Activated CD4-positive, alpha-beta T cell treated with anti-CD3 and anti-CD28 coated beads, Interleukin-2, amount 10 ng/mL, durations not matched to agents 7 days and 5 days (primary cell): ENCODE data around the gene CXCL10. TPM values are rescaled to one million over a fixed set of nuclear protein-coding genes. Genes with fewer than 3 reads are reported as not detected.
A peak's percentile ranks its signal among the peaks of the same experiment; 100 is the strongest.

Experiments used
- CTCF ChIA-PET: fragments of 350-600 bp; sonication (Branson Sonifier 250); formaldehyde crosslinking; loops from one replicate; lab custom pipeline; 2021; ENCODE audit warnings: antibody characterized with exemption; lab: Charles Lee
- POLR2A ChIA-PET: fragments of 350-600 bp; sonication (Branson Sonifier 250); formaldehyde crosslinking; loops from one replicate; lab custom pipeline; 2021; ENCODE audit warnings: antibody characterized with exemption; lab: Charles Lee
- DNase-seq: peaks from one replicate; pipeline ENCODE4 v3.0.0-alpha.2; 2020
- H3K27ac Mint-ChIP-seq: one replicate; pipeline ENCODE4 v1.8.0; 2021; ENCODE audit warnings: mild to moderate bottlenecking, moderate library complexity, mixed read lengths
- H3K27me3 Mint-ChIP-seq: one replicate; pipeline ENCODE4 v1.8.0; 2021; ENCODE audit warnings: mixed read lengths
- H3K36me3 Mint-ChIP-seq: one replicate; pipeline ENCODE4 v1.8.0; 2021; ENCODE audit warnings: low read depth, mixed read lengths
- H3K4me1 Mint-ChIP-seq: one replicate; pipeline ENCODE4 v1.8.0; 2021; ENCODE audit warnings: mixed read lengths
- H3K4me3 Mint-ChIP-seq: one replicate; pipeline ENCODE4 v1.8.0; 2021; ENCODE audit warnings: mild to moderate bottlenecking, moderate library complexity, mixed read lengths
- H3K9me3 Mint-ChIP-seq: one replicate; pipeline ENCODE4 v1.8.0; 2021; ENCODE audit warnings: mixed read lengths
- total RNA-seq, 2 experiments: library from RNA; stranded (reverse); gene quantifications; one replicate each; pipeline ENCODE4 v1.2.3, GENCODE V29; 2021

The CXCL10 gene
- under 1 TPM; 0.27 to 0.40 TPM for total RNA-seq

DNA sequence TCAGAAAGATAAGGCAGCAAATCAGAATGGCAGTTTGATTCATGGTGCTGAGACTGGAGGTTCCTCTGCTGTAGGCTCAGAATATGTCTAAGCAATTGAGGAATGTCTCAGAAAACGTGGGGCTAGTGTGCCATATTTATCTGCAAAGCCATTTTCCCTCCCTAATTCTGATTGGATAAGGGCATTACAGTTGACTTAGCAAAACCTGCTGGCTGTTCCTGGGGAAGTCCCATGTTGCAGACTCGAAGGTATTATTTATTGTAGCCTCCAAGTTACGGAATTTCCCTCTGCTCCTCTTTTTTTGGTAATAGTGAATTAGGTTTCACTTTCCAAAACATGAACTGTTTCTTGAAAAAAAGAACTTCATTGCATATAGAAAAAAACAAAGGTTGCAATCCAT, at the start of gene CXCL10:
CXCL10 (minus strand) TSS at position 109 of the 400 bp plus-strand sequence; CDS start at position 43, 66 bp downstream.
- no peak within 1 kb of the TSS for H3K27ac Mint-ChIP-seq
- peaks cover 31% of the 10 kb centered on the region for H3K4me1 Mint-ChIP-seq
- H3K27me3 Mint-ChIP-seq = no peaks in the 10 kb centered on the region
- DNase-seq = no peak
- no peak within 1 kb of the TSS for H3K4me3 Mint-ChIP-seq
- ChIA-PET POLR2A (no interaction called here), CTCF (interaction anchor here (1.2 to 1.8 kb wide), 2 partner anchors 27 to 40 kb away, joined by 3 to 5 read pairs; no protein-coding TSS in a partner anchor)
- H3K36me3 Mint-ChIP-seq = no peaks in the 10 kb centered on the region
- no peaks in the 10 kb centered on the region for H3K9me3 Mint-ChIP-seq

DNA sequence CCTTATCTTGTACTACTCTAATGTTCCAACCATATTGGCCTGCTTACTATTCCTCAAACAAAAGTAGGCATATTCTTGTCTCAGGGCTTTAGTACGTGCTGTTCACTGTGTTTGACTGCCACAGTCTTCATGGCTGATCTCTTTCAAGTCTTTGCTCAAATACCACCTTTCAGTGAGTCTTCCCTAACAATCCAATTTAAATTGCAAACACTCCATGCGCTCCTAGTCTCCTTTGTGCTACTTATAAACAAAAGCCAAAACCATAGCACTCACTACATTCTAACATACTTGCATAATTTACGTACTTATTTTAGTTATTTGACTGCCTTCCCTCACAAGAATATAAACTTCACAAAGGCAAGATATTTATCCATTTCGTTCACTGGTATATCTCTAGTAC, 49.5 kb upstream of the CXCL10 start:
- CTCF ChIA-PET = no interaction called here
- POLR2A ChIA-PET = no interaction called here
- H3K27me3 Mint-ChIP-seq = peaks cover 3% of the 10 kb centered on the region

DNA sequence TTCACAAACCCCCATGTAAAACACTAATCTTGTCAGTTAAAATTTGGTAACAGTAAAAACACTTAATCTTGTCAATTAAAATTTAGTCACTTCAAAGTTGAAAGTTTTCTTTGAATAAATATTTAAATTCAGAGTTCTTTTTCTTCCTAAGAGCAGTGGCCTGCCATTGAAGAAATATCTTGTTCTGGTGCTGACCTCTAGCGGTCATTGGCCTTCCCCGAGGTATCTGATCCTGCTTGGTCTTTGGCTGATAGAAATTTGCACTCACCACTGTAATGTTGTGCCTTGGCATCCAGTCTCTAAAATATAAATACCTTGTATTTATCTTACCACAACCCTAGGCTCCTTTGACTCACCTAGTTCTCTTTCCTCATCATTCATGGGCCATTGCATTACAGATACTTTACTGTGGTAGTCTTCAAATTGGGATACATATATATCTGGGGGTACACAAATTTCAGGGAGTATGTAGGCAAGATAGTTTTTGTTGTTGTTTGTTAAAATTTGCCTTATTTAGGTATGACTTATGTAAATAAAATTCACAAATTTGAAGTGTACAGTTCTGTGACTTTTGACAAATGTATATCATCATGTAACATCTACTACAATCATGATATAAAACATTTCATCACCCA, 44.5 kb upstream of the CXCL10 start:
- Mint-ChIP-seq H3K27me3 (no peaks in the 10 kb centered on the region), H3K4me1 (no peaks in the 10 kb centered on the region), H3K36me3 (no peaks in the 10 kb centered on the region), H3K9me3 (no peaks in the 10 kb centered on the region), H3K4me3 (no peak overlapping the region), H3K27ac (no peak overlapping the region)
- POLR2A ChIA-PET = no interaction called here
- peak; percentile 82 for DNase-seq
- CTCF ChIA-PET = interaction anchor here (1.0 to 1.6 kb wide), 4 partner anchors 10 to 152 kb away, joined by 3 to 10 read pairs (median 4); no protein-coding TSS in a partner anchor

More for the DNA sequence above, 49.5 kb upstream of the CXCL10 start:
- no peak for DNase-seq
- Mint-ChIP-seq H3K27ac (no peak overlapping the region), H3K9me3 (no peaks in the 10 kb centered on the region), H3K4me3 (no peak overlapping the region), H3K4me1 (no peaks in the 10 kb centered on the region), H3K36me3 (no peaks in the 10 kb centered on the region)

DNA sequence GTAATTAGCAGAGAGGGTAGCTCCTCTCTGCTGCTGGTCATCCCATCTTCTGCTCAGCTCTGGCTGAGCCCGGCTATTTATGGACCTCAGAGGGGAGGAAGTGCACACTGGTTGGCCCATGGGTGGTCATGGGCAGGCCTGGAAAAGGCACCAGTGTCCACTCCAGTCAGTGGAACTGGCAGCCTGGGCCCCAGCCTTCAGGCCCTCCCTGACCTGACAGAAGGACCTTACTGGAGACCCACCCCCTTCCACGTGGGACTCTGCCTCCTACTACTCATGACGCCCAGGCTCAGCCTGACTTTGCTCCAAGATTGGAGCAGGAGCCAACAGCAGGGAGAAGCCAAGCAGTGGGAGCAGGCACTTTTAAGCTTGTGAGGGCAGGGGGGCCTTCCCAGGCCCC, 43.2 kb upstream of the CXCL10 start:
- ChIA-PET POLR2A (no interaction called here), CTCF (interaction anchor here (0.7 to 1.6 kb wide), 6 partner anchors 11 to 158 kb away, joined by 3 to 10 read pairs (median 4); no protein-coding TSS in a partner anchor)
- no peak overlapping the region for H3K4me3 Mint-ChIP-seq
- no peak overlapping the region for H3K27ac Mint-ChIP-seq
- no peak for DNase-seq
- H3K9me3 Mint-ChIP-seq = no peaks in the 10 kb centered on the region
- H3K36me3 Mint-ChIP-seq = no peaks in the 10 kb centered on the region
- no peaks in the 10 kb centered on the region for H3K27me3 Mint-ChIP-seq
- H3K4me1 Mint-ChIP-seq = peaks cover 1% of the 10 kb centered on the region

DNA sequence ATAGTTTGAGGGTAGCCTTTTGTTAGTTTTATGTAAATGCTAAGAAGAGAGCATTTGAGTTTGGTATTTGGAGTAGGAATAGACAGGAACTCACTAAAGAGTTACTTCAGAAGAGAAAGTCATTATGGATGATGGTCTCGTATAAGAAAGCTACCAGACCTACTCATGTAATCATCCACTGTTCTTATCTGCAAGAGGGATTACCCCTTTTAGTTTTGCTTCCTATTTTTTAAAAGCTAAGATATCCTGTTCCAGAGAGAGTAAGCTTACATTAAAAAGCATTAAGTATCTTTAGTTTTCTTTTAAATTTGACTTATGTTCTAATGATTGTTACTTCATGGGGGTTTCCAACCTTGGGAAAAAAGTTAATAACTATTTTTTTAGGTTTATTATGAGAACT, 38.7 kb upstream of the CXCL10 start:
- POLR2A ChIA-PET = interaction anchor here (0.6 kb wide), 1 partner anchor 42 kb away, joined by 6 read pairs; no protein-coding TSS in a partner anchor
- Mint-ChIP-seq H3K4me3 (no peak overlapping the region), H3K36me3 (no peaks in the 10 kb centered on the region), H3K9me3 (no peaks in the 10 kb centered on the region), H3K27ac (no peak overlapping the region), H3K4me1 (peaks cover 35% of the 10 kb centered on the region), H3K27me3 (no peaks in the 10 kb centered on the region)
- no peak for DNase-seq
- CTCF ChIA-PET = interaction anchor here (0.6 to 4.8 kb wide), 5 partner anchors 24 to 126 kb away, joined by 3 to 20 read pairs (median 4); no protein-coding TSS in a partner anchor

DNA sequence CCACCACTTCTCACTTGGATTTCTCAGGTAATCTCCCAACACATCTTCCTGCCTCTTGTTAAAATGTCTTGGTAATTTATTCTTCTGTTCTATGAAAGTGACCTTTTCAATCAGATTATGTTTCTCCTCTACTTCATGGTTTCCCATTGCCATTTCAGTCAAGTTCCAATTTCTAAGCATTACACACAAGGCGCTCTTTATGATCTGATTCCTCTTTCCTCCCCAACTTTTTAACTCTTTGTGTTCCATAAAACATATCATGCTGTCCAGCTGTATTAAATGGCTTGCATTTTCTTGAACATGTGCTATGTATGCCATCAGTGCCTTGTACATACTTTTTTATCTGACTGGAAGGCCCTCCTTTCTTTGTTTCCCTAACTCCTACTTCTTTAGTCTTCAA, 38.1 kb upstream of the CXCL10 start:
- Mint-ChIP-seq H3K4me1 (peaks cover 35% of the 10 kb centered on the region), H3K9me3 (no peaks in the 10 kb centered on the region), H3K27me3 (no peaks in the 10 kb centered on the region), H3K27ac (no peak overlapping the region), H3K36me3 (no peaks in the 10 kb centered on the region), H3K4me3 (no peak overlapping the region)
- DNase-seq = no peak
- CTCF ChIA-PET = interaction anchor here (0.8 to 4.8 kb wide), 5 partner anchors 25 to 65 kb away, joined by 3 to 20 read pairs (median 4); no protein-coding TSS in a partner anchor
- POLR2A ChIA-PET = no interaction called here

DNA sequence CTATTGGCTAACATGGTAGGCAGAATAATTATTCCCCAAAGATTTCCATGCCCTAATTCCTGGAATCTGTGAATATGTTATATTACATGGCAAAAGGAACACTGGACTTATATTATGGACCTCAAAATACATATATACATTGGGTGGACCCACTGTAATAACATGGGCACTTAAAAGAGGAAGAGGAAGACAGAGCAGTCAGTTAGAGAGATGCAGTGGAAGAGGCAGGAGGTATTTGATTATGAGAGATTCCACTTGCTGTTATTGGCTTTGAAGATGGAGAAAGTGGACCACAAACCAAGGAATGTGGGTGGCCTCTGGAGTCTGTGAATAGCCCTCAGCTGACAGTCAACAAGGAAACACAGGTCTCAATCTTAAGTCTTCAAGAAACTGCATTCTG, 37.2 kb upstream of the CXCL10 start:
- H3K4me1 Mint-ChIP-seq = peaks cover 41% of the 10 kb centered on the region
- ChIA-PET POLR2A (no interaction called here), CTCF (interaction anchor here (1.0 to 4.8 kb wide), 2 partner anchors 56 to 65 kb away, joined by 3 to 20 read pairs; no protein-coding TSS in a partner anchor)
- no peak overlapping the region for H3K4me3 Mint-ChIP-seq
- no peak overlapping the region for H3K27ac Mint-ChIP-seq
- H3K27me3 Mint-ChIP-seq = no peaks in the 10 kb centered on the region
- no peaks in the 10 kb centered on the region for H3K9me3 Mint-ChIP-seq
- no peak for DNase-seq
- H3K36me3 Mint-ChIP-seq = no peaks in the 10 kb centered on the region

DNA sequence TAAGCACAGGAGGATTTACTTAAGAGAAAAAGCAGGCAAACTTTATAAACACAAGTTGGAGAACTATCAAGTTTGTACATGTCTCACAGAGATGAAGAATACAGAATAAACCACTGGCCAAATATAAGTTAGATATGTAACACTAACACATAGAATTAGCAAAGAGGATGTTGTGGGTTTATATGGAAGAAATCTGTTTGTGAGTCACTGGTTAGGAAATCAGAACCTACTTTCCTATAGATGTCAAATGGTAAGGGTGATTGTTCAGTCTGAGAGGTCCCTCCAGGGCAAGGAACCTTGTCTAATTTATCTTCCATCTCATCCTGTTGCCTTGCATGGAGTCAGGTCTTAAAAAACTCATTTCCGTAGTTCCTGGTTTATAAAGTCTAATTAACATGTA, 36.5 kb upstream of the CXCL10 start:
- Mint-ChIP-seq H3K27ac (no peak overlapping the region), H3K9me3 (no peaks in the 10 kb centered on the region), H3K4me1 (peaks cover 49% of the 10 kb centered on the region), H3K36me3 (no peaks in the 10 kb centered on the region), H3K4me3 (no peak overlapping the region), H3K27me3 (no peaks in the 10 kb centered on the region)
- ChIA-PET CTCF (no interaction called here), POLR2A (no interaction called here)
- DNase-seq = no peak

DNA sequence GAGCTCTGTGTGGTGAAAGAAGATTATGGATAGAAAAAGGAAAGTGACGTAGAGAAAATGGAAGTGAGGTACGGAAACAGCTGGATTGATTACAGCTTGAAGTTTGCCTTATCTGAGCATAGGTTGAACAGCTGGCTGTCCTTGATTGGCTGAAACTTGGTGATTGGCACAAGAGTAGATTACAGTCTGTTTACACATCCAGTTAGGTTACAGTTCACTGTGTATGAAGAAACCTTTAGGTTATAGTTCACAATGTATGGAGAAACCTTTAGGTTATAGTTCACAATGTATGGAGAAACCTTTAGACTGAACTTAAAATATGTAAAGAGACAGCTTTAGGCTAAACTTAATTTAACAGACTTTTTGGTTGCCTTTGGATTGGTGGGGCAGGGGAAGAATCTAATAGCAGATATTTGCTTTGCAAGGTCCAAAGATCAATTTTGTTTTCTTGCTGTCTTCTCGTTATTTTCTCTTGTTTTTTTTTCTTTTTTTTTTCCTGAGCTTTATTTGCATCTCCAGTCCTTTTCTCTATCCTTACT, 35.7 kb upstream of the CXCL10 start:
- Mint-ChIP-seq H3K36me3 (no peaks in the 10 kb centered on the region), H3K27me3 (no peaks in the 10 kb centered on the region), H3K4me3 (no peak overlapping the region), H3K27ac (no peak overlapping the region), H3K4me1 (peaks cover 49% of the 10 kb centered on the region), H3K9me3 (no peaks in the 10 kb centered on the region)
- POLR2A ChIA-PET = interaction anchor here (0.7 kb wide), 1 partner anchor 20 kb away, joined by 3 read pairs; no protein-coding TSS in a partner anchor
- no peak for DNase-seq
- CTCF ChIA-PET = interaction anchor here (1.3 to 1.6 kb wide), 3 partner anchors 21 to 63 kb away, joined by 3 to 8 read pairs (median 3); no protein-coding TSS in a partner anchor

DNA sequence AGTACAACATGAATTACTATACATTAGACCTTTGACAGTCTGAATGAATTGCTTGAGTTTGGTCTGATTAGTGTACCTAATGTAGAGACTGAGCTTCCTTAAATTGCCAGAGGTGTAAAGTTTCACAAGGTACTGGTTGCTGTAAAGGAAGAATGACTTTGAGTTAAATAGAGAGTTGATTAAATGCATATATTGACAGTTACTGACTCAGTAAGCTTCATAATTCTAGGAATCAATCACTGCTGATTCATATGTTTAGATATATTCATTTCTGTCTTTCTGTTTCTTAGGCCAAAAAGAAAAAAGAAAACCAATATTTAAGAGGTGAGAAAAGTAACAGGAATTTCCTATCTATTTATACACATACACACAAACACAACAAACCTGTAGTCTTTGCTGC, 35.0 kb upstream of the CXCL10 start:
- POLR2A ChIA-PET = interaction anchor here (0.7 kb wide), 1 partner anchor 19 kb away, joined by 3 read pairs; no protein-coding TSS in a partner anchor
- Mint-ChIP-seq H3K4me1 (peaks cover 49% of the 10 kb centered on the region), H3K36me3 (no peaks in the 10 kb centered on the region), H3K4me3 (no peak overlapping the region), H3K27ac (no peak overlapping the region), H3K9me3 (no peaks in the 10 kb centered on the region), H3K27me3 (no peaks in the 10 kb centered on the region)
- CTCF ChIA-PET = interaction anchor here (1.3 to 1.6 kb wide), 3 partner anchors 21 to 62 kb away, joined by 3 to 8 read pairs (median 3); no protein-coding TSS in a partner anchor
- no peak for DNase-seq

DNA sequence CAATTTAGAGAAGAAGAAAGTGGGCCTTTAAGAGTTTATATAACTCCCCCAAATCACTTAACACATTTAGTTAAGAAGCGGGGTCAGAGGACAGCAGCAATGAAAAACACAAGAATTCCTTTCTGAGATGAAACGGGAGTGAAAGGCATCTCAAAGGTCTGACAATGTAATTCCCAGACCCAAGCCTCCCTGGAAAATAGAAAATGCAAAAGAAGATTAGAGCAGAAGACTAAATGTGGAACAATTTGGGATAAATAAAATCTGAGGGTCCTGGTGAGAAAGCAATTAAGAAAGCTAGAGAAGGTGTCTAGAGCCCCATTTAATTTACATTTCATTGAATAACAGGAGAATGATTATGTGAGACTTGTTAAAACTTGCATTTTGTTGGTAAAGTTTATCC, 32.1 kb upstream of the CXCL10 start:
- H3K27ac Mint-ChIP-seq = no peak overlapping the region
- ChIA-PET POLR2A (no interaction called here), CTCF (interaction anchor here (0.5 to 1.8 kb wide), 5 partner anchors 24 to 1105 kb away, joined by 3 to 6 read pairs (median 3); no protein-coding TSS in a partner anchor)
- no peak overlapping the region for H3K4me3 Mint-ChIP-seq
- peaks cover 38% of the 10 kb centered on the region for H3K4me1 Mint-ChIP-seq
- H3K27me3 Mint-ChIP-seq = no peaks in the 10 kb centered on the region
- no peak for DNase-seq
- no peaks in the 10 kb centered on the region for H3K9me3 Mint-ChIP-seq
- H3K36me3 Mint-ChIP-seq = no peaks in the 10 kb centered on the region

DNA sequence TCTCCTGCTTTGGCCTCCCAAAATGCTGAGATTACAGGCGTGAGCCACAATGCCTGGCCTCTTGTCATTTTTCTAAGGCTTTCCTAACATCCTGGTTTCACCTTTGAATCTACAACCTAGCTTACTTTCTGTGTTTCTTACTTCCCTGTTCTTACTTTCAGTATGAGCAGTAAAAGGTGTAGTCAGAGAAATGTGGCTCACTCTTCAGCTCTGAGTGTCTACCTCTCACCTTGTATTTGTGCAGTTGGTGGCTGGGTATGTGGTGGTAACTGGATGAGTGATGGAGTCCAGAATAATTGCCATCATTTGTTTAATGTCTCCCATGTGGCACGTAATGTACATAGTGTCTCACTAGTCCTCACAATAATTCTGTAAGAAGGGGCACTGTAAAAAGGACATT, 31.7 kb upstream of the CXCL10 start:
- no peaks in the 10 kb centered on the region for H3K36me3 Mint-ChIP-seq
- H3K4me3 Mint-ChIP-seq = no peak overlapping the region
- peak; percentile 10 for DNase-seq
- H3K27ac Mint-ChIP-seq = no peak overlapping the region
- no peaks in the 10 kb centered on the region for H3K27me3 Mint-ChIP-seq
- ChIA-PET CTCF (interaction anchor here (0.5 to 1.8 kb wide), 5 partner anchors 23 to 1106 kb away, joined by 3 to 6 read pairs (median 3); no protein-coding TSS in a partner anchor), POLR2A (interaction anchor here (0.5 kb wide), 1 partner anchor 159 kb away, joined by 5 read pairs; no protein-coding TSS in a partner anchor)
- peaks cover 34% of the 10 kb centered on the region for H3K4me1 Mint-ChIP-seq
- H3K9me3 Mint-ChIP-seq = no peaks in the 10 kb centered on the region

DNA sequence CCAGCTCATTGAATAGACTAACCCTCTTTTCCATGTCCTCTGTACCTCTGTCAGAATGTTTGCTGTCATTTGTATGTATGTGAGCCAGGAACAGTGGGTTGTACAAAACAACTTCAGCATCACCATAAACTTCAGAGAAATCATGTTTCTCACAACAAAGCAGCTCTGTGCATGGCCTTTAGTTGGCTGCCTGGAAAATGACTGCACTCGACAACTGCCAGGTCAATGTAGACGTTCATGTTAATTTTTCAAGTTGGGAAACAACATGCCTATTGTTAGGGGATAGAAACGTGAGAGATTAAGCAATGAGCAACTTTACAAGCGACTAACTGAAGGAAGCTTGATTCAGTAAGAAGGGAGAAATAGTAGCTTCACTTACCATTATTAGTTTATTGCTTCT, 30.4 kb upstream of the CXCL10 start:
- Mint-ChIP-seq H3K4me3 (no peak overlapping the region), H3K27ac (no peak overlapping the region), H3K27me3 (no peaks in the 10 kb centered on the region), H3K9me3 (no peaks in the 10 kb centered on the region), H3K4me1 (peaks cover 24% of the 10 kb centered on the region), H3K36me3 (no peaks in the 10 kb centered on the region)
- ChIA-PET POLR2A (no interaction called here), CTCF (interaction anchor here (0.8 to 1.8 kb wide), 5 partner anchors 22 to 54 kb away, joined by 3 to 6 read pairs (median 3); no protein-coding TSS in a partner anchor)
- no peak for DNase-seq
